Endothelial cell of umbilical vein (primary cell): ENCODE measurements around the gene RAMP3. TPM values are rescaled to one million over a fixed set of nuclear protein-coding genes. Genes with fewer than 3 reads are reported as not detected.

ENCODE experiments used
- BruUV-seq: library from RNA; stranded (reverse); fragments of 400-500 nt; replicated peaks from 2 replicates; lab custom pipeline; 2021; lab: Mats Ljungman, UMichigan
- CTCF ChIA-PET: fragments of 300-600, 350-600 bp; sonication (Branson Sonifier 250); formaldehyde crosslinking; loops from one replicate; lab custom pipeline; 2021; ENCODE audit warnings: antibody characterized with exemption, inconsistent platforms; lab: Charles Lee
- POLR2A ChIA-PET: fragments of 300-600, 350-600 bp; sonication (Branson Sonifier 250); formaldehyde crosslinking; loops from one replicate; lab custom pipeline; 2021; ENCODE audit warnings: antibody characterized with exemption, inconsistent platforms; lab: Charles Lee
- DNase-seq: peaks from one replicate; pipeline ENCODE4 v3.0.0-alpha.2; 2011; ENCODE audit warnings: low read depth, low spot score
- FAIRE-seq: peaks from 2 replicates; lab custom pipeline; 2011; peaks lifted over from hg19 to GRCh38; lab: Jason Lieb, UNC
- H2AFZ ChIP-seq: 2 replicates; pipeline ENCODE4 v1.6.0; 2012; ENCODE audit warnings: low read depth, low read length, control low read depth, inconsistent platforms
- H3K27ac ChIP-seq: 2 replicates; pipeline ENCODE4 v1.5.1; 2011; ENCODE audit warnings: low read depth, mild to moderate bottlenecking, control low read depth, low read length, moderate library complexity; ENCODE audit not compliant: insufficient read depth
- H3K27me3 ChIP-seq, 2 experiments: 2 replicates each; pipeline versions ENCODE4 v1.6.0 to v1.6.1; 2011; ENCODE audit warnings: low read length in 2 of 2, mixed read lengths in 1 of 2; ENCODE audit not compliant: control insufficient read depth in 2 of 2, insufficient read depth in 2 of 2
- H3K36me3 ChIP-seq, 2 experiments: 2 replicates in 1 of 2; 3 replicates in 1 of 2; pipeline ENCODE4 v1.5.1; 2011; ENCODE audit warnings: low read length in 2 of 2, mild to moderate bottlenecking in 1 of 2, moderate library complexity in 1 of 2; ENCODE audit not compliant: control insufficient read depth in 2 of 2, insufficient read depth in 2 of 2; ENCODE audit errors: extremely low read depth in 1 of 2
- H3K4me1 ChIP-seq: 3 replicates; pipeline ENCODE4 v1.5.1; 2011; ENCODE audit warnings: mild to moderate bottlenecking, low read length; ENCODE audit not compliant: control insufficient read depth, insufficient read depth; ENCODE audit errors: extremely low read depth
- H3K4me2 ChIP-seq: 2 replicates; pipeline ENCODE4 v1.6.1; 2011; ENCODE audit warnings: low read length, control low read depth, mixed read lengths; ENCODE audit not compliant: insufficient read depth
- H3K4me3 ChIP-seq, 3 experiments: fragments of 200-600 bp in 1 of 3; sonication (generic), shearing (Covaris generic) in 1 of 3; replicated peaks in 1 of 3; 2 replicates each; pipeline ENCODE4 v1.5.1; 2011 to 2016; ENCODE audit warnings: control low read depth in 3 of 3, low read length in 3 of 3, mild to moderate bottlenecking in 2 of 3, inconsistent platforms in 1 of 3, low read depth in 1 of 3, moderate library complexity in 1 of 3; ENCODE audit not compliant: insufficient read depth in 1 of 3
- H3K79me2 ChIP-seq: 2 replicates; pipeline ENCODE4 v1.6.0; 2012; ENCODE audit warnings: low read length, inconsistent platforms; ENCODE audit not compliant: control insufficient read depth, insufficient read depth
- H3K9ac ChIP-seq: replicated peaks from 2 replicates; pipeline ENCODE3; 2011; ENCODE audit warnings: low read length, control low read depth; ENCODE audit not compliant: insufficient read depth; ENCODE audit errors: extremely low read depth
- H3K9me1 ChIP-seq: replicated peaks from 3 replicates; pipeline ENCODE4 v1.6.0; 2011; ENCODE audit warnings: mild to moderate bottlenecking, low read length; ENCODE audit not compliant: control insufficient read depth, insufficient read depth; ENCODE audit errors: extremely low read depth
- H3K9me3 ChIP-seq: replicated peaks from 2 replicates; pipeline ENCODE4 v1.5.1; 2012; ENCODE audit warnings: low read length, inconsistent platforms; ENCODE audit not compliant: control insufficient read depth, insufficient read depth
- H4K20me1 ChIP-seq: replicated peaks from 2 replicates; pipeline ENCODE3; 2011; ENCODE audit warnings: mild to moderate bottlenecking, low read length; ENCODE audit not compliant: control insufficient read depth, insufficient read depth; ENCODE audit errors: extremely low read depth
- EZH2 ChIP-seq: IDR thresholded peaks from 2 replicates; pipeline ENCODE4 v1.6.1; 2012; ENCODE audit warnings: borderline replicate concordance, low read depth, mild to moderate bottlenecking, moderate library complexity, low read length, inconsistent platforms; ENCODE audit not compliant: severe bottlenecking
- FOS ChIP-seq: IDR thresholded peaks from 2 replicates; pipeline ENCODE4 v1.6.1; 2011; ENCODE audit warnings: mild to moderate bottlenecking, low read length, moderate library complexity, borderline replicate concordance; ENCODE audit not compliant: insufficient read depth
- GATA2 ChIP-seq: IDR thresholded peaks from 2 replicates; pipeline ENCODE4 v1.7.0; 2011; ENCODE audit warnings: low read depth, mild to moderate bottlenecking, moderate library complexity, mixed read lengths, low read length; ENCODE audit not compliant: insufficient read length, insufficient read depth
- JUN ChIP-seq: IDR thresholded peaks from 2 replicates; pipeline ENCODE4 v1.6.1; 2011; ENCODE audit warnings: borderline replicate concordance, low read depth; ENCODE audit not compliant: insufficient read length, insufficient read depth
- POLR2A ChIP-seq: IDR thresholded peaks from 2 replicates; pipeline ENCODE4 v1.6.1; 2012; ENCODE audit warnings: low read depth, mild to moderate bottlenecking, control low read depth, low read length
- POLR2AphosphoS5 ChIP-seq: IDR thresholded peaks from 2 replicates; pipeline ENCODE4 v1.6.1; 2012; ENCODE audit warnings: low read depth, mild to moderate bottlenecking, control low read depth, low read length, moderate library complexity; ENCODE audit not compliant: insufficient read depth
- dilution Hi-C: fragments of 300-500 bp; cut with MboI; formaldehyde crosslinking; loops from one replicate; pipeline ENCODE4 v1.15.0; 2019; ENCODE audit warnings: low sequenced_read_pairs; ENCODE audit not compliant: extremely low pct_ligation_motif_present
- intact Hi-C: fragments of 100-400 bp; cut with micrococcal nuclease; formaldehyde crosslinking; loops from one replicate; pipeline ENCODE4 v1.10.0; 2022
- polyA plus RNA-seq, 4 experiments: library from polyadenylated mRNA; depleted of rRNA in 3 of 4; stranded (reverse) in 3 of 4; unstranded in 1 of 4; fragments of >200 nt; gene quantifications; 2 replicates each; pipeline versions ENCODE4 v1.2.1 to v1.2.3, GENCODE V29; 2011 to 2012; ENCODE audit warnings: missing spikeins in 1 of 4
- total RNA-seq: library from RNA; stranded (reverse); gene quantifications from 2 replicates; pipeline ENCODE4 v1.2.3, GENCODE V29; 2021
- TF ChIP-seq, protein P1 (sequence below), 2 donors: IDR thresholded peaks; 1 replicate in 1 of 2; 2 replicates in 1 of 2; pipeline ENCODE4 v1.5.1; 2011; ENCODE audit warnings: low read length in 2 of 2, mild to moderate bottlenecking in 2 of 2, moderate library complexity in 2 of 2, control low read depth in 1 of 2, inconsistent platforms in 1 of 2, low read depth in 1 of 2; ENCODE audit not compliant: insufficient read depth in 1 of 2; ENCODE audit errors: extremely low read depth in 1 of 2
- TF ChIP-seq, protein P2 (sequence below): IDR thresholded peaks from 2 replicates; pipeline ENCODE4 v1.6.1; 2011; ENCODE audit not compliant: insufficient read depth, insufficient read length

RAMP3 gene
- total and polyA plus RNA-seq, 2 donors (not counting 3 experiments of a cell fraction or from before 2014, with no cell fraction given), result not detected

DNA sequence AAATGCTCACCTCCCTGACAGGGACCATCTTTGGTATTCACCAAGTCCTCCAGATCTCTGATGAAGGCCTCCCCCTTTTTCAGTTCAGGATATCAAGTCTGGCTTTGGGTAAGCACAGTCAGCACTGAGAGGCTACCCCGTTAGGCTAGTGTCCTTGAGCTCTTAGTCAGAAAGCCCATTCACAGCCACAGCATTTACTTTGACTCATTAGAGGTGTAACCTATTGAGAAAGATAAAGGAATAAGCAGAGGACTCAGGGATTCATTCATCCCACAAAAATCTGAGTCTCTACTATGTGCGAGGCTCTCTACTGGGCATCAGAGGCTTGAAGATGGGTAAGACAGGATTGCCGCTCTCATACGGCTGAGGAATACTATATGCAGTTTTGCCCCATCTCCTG, 14.0 kb upstream of the RAMP3 start:
- CTCF ChIA-PET, result interaction anchor here (1.4 kb wide), 1 partner anchor 8 kb away, joined by 3 read pairs; no protein-coding TSS in a partner anchor
- no peak overlapping the region for H2AFZ ChIP-seq
- no peaks in the 10 kb centered on the region for H3K4me1 ChIP-seq
- no TSS peak for BruUV-seq
- no peaks in the 10 kb centered on the region for H3K36me3 ChIP-seq
- no peak overlapping the region for H3K4me2 ChIP-seq
- intact Hi-C loops, result no loop called here
- H3K27me3 ChIP-seq, result peaks cover 0 to 7% of the 10 kb centered on the region in 2 experiments
- no peaks in the 10 kb centered on the region for H3K79me2 ChIP-seq
- DNase-seq (no peak), FAIRE-seq (no peak)
- H3K9ac ChIP-seq, result no peak overlapping the region
- POLR2A ChIA-PET, result no interaction called here
- H3K4me3 ChIP-seq, result no peak overlapping the region
- no peaks in the 10 kb centered on the region for H3K9me3 ChIP-seq
- TF ChIP-seq POLR2A (no peak), JUN (no peak), GATA2 (no peak), FOS (no peak), POLR2AphosphoS5 (no peak), EZH2 (no peak)
- TF ChIP-seq, protein P1, sequence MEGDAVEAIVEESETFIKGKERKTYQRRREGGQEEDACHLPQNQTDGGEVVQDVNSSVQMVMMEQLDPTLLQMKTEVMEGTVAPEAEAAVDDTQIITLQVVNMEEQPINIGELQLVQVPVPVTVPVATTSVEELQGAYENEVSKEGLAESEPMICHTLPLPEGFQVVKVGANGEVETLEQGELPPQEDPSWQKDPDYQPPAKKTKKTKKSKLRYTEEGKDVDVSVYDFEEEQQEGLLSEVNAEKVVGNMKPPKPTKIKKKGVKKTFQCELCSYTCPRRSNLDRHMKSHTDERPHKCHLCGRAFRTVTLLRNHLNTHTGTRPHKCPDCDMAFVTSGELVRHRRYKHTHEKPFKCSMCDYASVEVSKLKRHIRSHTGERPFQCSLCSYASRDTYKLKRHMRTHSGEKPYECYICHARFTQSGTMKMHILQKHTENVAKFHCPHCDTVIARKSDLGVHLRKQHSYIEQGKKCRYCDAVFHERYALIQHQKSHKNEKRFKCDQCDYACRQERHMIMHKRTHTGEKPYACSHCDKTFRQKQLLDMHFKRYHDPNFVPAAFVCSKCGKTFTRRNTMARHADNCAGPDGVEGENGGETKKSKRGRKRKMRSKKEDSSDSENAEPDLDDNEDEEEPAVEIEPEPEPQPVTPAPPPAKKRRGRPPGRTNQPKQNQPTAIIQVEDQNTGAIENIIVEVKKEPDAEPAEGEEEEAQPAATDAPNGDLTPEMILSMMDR (IDR thresholded peaks at IDR 0.05; ENCODE audit: extremely low read depth in 1 of 2, insufficient read depth in 1 of 2, low read depth in 1 of 2, low read length in 2 of 2), result no peak
- TF ChIP-seq, protein P2, sequence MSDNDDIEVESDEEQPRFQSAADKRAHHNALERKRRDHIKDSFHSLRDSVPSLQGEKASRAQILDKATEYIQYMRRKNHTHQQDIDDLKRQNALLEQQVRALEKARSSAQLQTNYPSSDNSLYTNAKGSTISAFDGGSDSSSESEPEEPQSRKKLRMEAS, result no peak
- H4K20me1 ChIP-seq, result no peaks in the 10 kb centered on the region
- H3K27ac ChIP-seq, result no peak overlapping the region
- dilution Hi-C loops, result no loop called here
- no peaks in the 10 kb centered on the region for H3K9me1 ChIP-seq
